ENCODE data around the gene LAMC1.

LAMC1 gene

DNA sequence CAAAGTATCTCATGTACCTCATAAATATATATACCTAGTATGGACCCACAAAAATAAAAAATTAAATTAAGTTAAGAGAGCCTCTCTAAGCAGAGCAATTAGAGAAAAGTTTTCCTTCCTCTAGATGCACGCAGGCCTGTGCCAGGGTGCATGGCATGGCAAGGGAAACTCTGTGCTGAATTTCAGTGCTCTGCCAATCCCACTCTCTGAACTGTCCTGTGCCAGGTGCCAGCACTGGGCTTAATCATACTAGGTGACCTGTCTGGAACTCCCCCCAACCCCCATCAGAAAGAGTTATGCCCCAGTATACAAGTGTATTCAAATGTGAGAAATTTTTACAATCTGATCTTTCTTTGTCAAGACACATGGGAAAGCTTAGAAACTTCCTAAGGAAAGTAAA, 152.4 kb downstream of the LAMC1 start:
- Histone ChIP-seq H3K79me2 (ENCODE audit: insufficient read depth, low read length) (no peaks in the 10 kb centered on the region), H3K36me3 (ENCODE audit: low read length) (no peaks in the 10 kb centered on the region), H3F3A (ENCODE audit: insufficient read depth) (no peaks in the 10 kb centered on the region), H3K4me2 (ENCODE audit: low read depth, low read length, poor library complexity, severe bottlenecking) (no peak overlapping the region), H3K27ac (ENCODE audit: low read depth, low read length) (no peak overlapping the region), H3K4me3 (ENCODE audit: insufficient read depth, low read length, poor library complexity, severe bottlenecking) (no peak overlapping the region), H3K27me3 (ENCODE audit: low read length) (no peaks in the 10 kb centered on the region), H3K9me2 (replicated peaks; ENCODE audit: insufficient read depth, low read length) (no peaks in the 10 kb centered on the region), H4K20me1 (ENCODE audit: low read depth, low read length) (no peaks in the 10 kb centered on the region), H3K9ac (ENCODE audit: low read length) (no peak overlapping the region), H3K9me3 (ENCODE audit: insufficient read depth, low read length) (no peaks in the 10 kb centered on the region), H2AFZ (ENCODE audit: low read depth, low read length, severe bottlenecking) (no peak overlapping the region)
- TF ChIP-seq, protein P1, sequence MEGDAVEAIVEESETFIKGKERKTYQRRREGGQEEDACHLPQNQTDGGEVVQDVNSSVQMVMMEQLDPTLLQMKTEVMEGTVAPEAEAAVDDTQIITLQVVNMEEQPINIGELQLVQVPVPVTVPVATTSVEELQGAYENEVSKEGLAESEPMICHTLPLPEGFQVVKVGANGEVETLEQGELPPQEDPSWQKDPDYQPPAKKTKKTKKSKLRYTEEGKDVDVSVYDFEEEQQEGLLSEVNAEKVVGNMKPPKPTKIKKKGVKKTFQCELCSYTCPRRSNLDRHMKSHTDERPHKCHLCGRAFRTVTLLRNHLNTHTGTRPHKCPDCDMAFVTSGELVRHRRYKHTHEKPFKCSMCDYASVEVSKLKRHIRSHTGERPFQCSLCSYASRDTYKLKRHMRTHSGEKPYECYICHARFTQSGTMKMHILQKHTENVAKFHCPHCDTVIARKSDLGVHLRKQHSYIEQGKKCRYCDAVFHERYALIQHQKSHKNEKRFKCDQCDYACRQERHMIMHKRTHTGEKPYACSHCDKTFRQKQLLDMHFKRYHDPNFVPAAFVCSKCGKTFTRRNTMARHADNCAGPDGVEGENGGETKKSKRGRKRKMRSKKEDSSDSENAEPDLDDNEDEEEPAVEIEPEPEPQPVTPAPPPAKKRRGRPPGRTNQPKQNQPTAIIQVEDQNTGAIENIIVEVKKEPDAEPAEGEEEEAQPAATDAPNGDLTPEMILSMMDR (IDR thresholded peaks at IDR 0.05; ENCODE audit: insufficient read depth, low read length, poor library complexity, severe bottlenecking), result no peak
- no peak for TF ChIP-seq EZH2phosphoT487 (conservative IDR thresholded peaks at IDR 0.05; ENCODE audit: low read length)

DNA sequence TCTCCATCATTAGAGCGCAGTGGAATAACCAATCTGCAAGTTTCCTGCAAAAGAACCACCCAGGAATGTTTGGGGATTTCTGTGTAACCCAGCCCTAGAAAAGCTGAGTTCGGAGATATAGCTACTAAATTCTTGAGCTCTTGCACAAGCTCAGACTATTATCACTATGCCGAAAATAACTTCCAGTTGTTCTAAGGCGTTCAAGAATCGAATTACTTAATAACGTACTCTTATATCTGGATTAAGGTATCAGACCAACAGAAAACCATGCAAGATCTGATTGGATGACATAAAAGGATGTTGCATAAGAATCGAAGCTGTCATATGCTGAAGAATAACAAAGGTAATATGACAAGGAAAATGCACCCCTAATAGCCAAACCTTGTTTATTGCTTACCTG, 155.3 kb downstream of the LAMC1 start:
- H4K20me1 ChIP-seq (ENCODE audit: low read depth, low read length), result no peaks in the 10 kb centered on the region
- no peak overlapping the region for H3K9ac ChIP-seq (ENCODE audit: low read length)
- TF ChIP-seq EZH2phosphoT487 (conservative IDR thresholded peaks at IDR 0.05; ENCODE audit: low read length), result no peak
- TF ChIP-seq, protein P1 (IDR thresholded peaks at IDR 0.05; ENCODE audit: insufficient read depth, low read length, poor library complexity, severe bottlenecking), result no peak
- H3K36me3 ChIP-seq (ENCODE audit: low read length), result no peaks in the 10 kb centered on the region
- no peaks in the 10 kb centered on the region for H3F3A ChIP-seq (ENCODE audit: insufficient read depth)
- H3K9me3 ChIP-seq (ENCODE audit: insufficient read depth, low read length), result no peaks in the 10 kb centered on the region
- H3K79me2 ChIP-seq (ENCODE audit: insufficient read depth, low read length), result no peaks in the 10 kb centered on the region
- no peaks in the 10 kb centered on the region for H3K9me2 ChIP-seq (replicated peaks; ENCODE audit: insufficient read depth, low read length)
- no peak overlapping the region for H3K4me2 ChIP-seq (ENCODE audit: low read depth, low read length, poor library complexity, severe bottlenecking)
- no peak overlapping the region for H2AFZ ChIP-seq (ENCODE audit: low read depth, low read length, severe bottlenecking)
- H3K4me3 ChIP-seq (ENCODE audit: insufficient read depth, low read length, poor library complexity, severe bottlenecking), result no peak overlapping the region
- H3K27ac ChIP-seq (ENCODE audit: low read depth, low read length), result no peak overlapping the region
- no peaks in the 10 kb centered on the region for H3K27me3 ChIP-seq (ENCODE audit: low read length)

GRCh38 chr1:183179033-183179432, 155.8 kb downstream of the LAMC1 start:
- H3K36me3 ChIP-seq (ENCODE audit: low read length), result no peaks in the 10 kb centered on the region
- H3K27ac ChIP-seq (ENCODE audit: low read depth, low read length), result no peak overlapping the region
- no peak overlapping the region for H3K9ac ChIP-seq (ENCODE audit: low read length)
- H3F3A ChIP-seq (ENCODE audit: insufficient read depth), result no peaks in the 10 kb centered on the region
- no peaks in the 10 kb centered on the region for H3K9me3 ChIP-seq (ENCODE audit: insufficient read depth, low read length)
- TF ChIP-seq EZH2phosphoT487 (conservative IDR thresholded peaks at IDR 0.05; ENCODE audit: low read length), result no peak
- TF ChIP-seq, protein P1 (IDR thresholded peaks at IDR 0.05; ENCODE audit: insufficient read depth, low read length, poor library complexity, severe bottlenecking), result no peak
- no peak overlapping the region for H3K4me2 ChIP-seq (ENCODE audit: low read depth, low read length, poor library complexity, severe bottlenecking)
- no peaks in the 10 kb centered on the region for H4K20me1 ChIP-seq (ENCODE audit: low read depth, low read length)
- no peaks in the 10 kb centered on the region for H3K9me2 ChIP-seq (replicated peaks; ENCODE audit: insufficient read depth, low read length)
- H3K27me3 ChIP-seq (ENCODE audit: low read length), result no peaks in the 10 kb centered on the region
- no peak overlapping the region for H3K4me3 ChIP-seq (ENCODE audit: insufficient read depth, low read length, poor library complexity, severe bottlenecking)
- no peaks in the 10 kb centered on the region for H3K79me2 ChIP-seq (ENCODE audit: insufficient read depth, low read length)
- no peak overlapping the region for H2AFZ ChIP-seq (ENCODE audit: low read depth, low read length, severe bottlenecking)
